Heart left ventricle (tissue), 16 donors: ENCODE results near the gene MAGI2. TPM values are rescaled to one million over a fixed set of nuclear protein-coding genes. Genes with fewer than 3 reads are reported as not detected.

Experiments used
- ATAC-seq, 4 donors: fragments of 200-7000 bp; cut with Tn5 transposase; one replicate each; pipeline ENCODE4 v1.9.1; 2020 to 2022; ENCODE audit warnings: moderate library complexity in 4 of 4, mild to moderate bottlenecking in 3 of 4, moderate number of reproducible peaks in 1 of 4
- DNase-seq, 5 donors: peaks; one replicate each; pipeline ENCODE4 v3.0.0-alpha.2; 2020
- H3K27ac ChIP-seq, 12 donors: fragments of 200-600 bp; sonication (generic) in 4 of 12; one replicate each; pipeline versions ENCODE4 v1.5.0 to v1.8.0; 2016 to 2022; ENCODE audit warnings: mild to moderate bottlenecking in 2 of 12
- H3K27me3 ChIP-seq, 9 donors: fragments of 200-600 bp; sonication (generic) in 2 of 9; one replicate each; pipeline versions ENCODE4 v1.5.1 to v1.8.0; 2016 to 2022; ENCODE audit warnings: mild to moderate bottlenecking in 3 of 9
- H3K36me3 ChIP-seq, 9 donors: fragments of 200-600 bp; sonication (generic) in 2 of 9; one replicate each; pipeline versions ENCODE4 v1.5.0 to v1.8.0; 2018 to 2022; ENCODE audit warnings: mild to moderate bottlenecking in 2 of 9
- H3K4me1 ChIP-seq, 12 donors: fragments of 200-600 bp; sonication (generic) in 4 of 12; one replicate each; pipeline versions ENCODE4 v1.5.0 to v1.8.0; 2016 to 2022; ENCODE audit warnings: mild to moderate bottlenecking in 3 of 12
- H3K4me3 ChIP-seq, 12 donors: fragments of 200-600 bp; sonication (generic) in 4 of 12; one replicate each; pipeline versions ENCODE4 v1.5.0 to v1.8.0; 2017 to 2022; ENCODE audit warnings: mild to moderate bottlenecking in 9 of 12, moderate library complexity in 4 of 12
- H3K9me3 ChIP-seq, 12 donors: fragments of 200-600 bp; sonication (generic) in 4 of 12; one replicate each; pipeline versions ENCODE4 v1.5.0 to v1.8.0; 2016 to 2022; ENCODE audit warnings: mild to moderate bottlenecking in 1 of 12
- POLR2A ChIP-seq, 2 donors: fragments of 450-650 bp; IDR thresholded peaks; one replicate each; pipeline ENCODE4 v1.6.1; 2017; ENCODE audit warnings: antibody characterized with exemption in 2 of 2, mild to moderate bottlenecking in 2 of 2, moderate library complexity in 2 of 2
- WGBS, 4 donors: extraction: QIAGEN DNeasy Blood & Tissue Kit in 2 of 4; methylation state at CpG; one replicate each; pipeline versions ENCODE4 v1.1.5 to v1.1.7; 2013 to 2018; 5-methylcytosine and 5-hydroxymethylcytosine counted together
- intact Hi-C, 10 donors: fragments of 100-400 bp; cut with DNase I; formaldehyde crosslinking; loops; one replicate each; pipeline versions ENCODE4 v1.11.1 to v1.14.2; 2022
- polyA plus RNA-seq, 2 donors: library from polyadenylated mRNA; stranded (reverse); fragments of 200-250 nt; gene quantifications; one replicate each; pipeline ENCODE4 v1.2.3, GENCODE V29; 2013
- total RNA-seq, 9 donors: library from RNA; depleted of rRNA in 2 of 9; stranded (reverse); fragments of >200 nt in 2 of 9; fragmentation: NEBNext Ultra II Directional in 3 of 9; extraction: Animal tissue kit (Norgen Biotek cat#: 25700) in 3 of 9; gene quantifications; one replicate each; pipeline versions ENCODE4 v1.1.0 to v1.2.4, GENCODE V29; 2016 to 2023
- TF ChIP-seq, protein P1 (sequence below), 12 donors: fragments of 200-600 bp; sonication (generic) in 4 of 12; IDR thresholded peaks; one replicate each; pipeline versions ENCODE4 v1.5.0 to v1.8.0; 2018 to 2022; ENCODE audit warnings: antibody characterized with exemption in 12 of 12, mild to moderate bottlenecking in 5 of 12
- donor health status: ischemic (EF 13 %, LVEDD 7.1; RV severe dilation, severe dysfunction).
- donor health status: healthy with polysubstance abuse.
- donor health status: DM: no; HTN: yes; CAD: no.
- donor health status: DM: no; HTN: no; CAD: no.
- donor health status: ischemic (EF 25% LVEDD 6.9; RV normal size, moderate dysfunction).
- donor health status: ischemic (EF 25% LVEDD 5.7; RV mildly dilated, moderate dysfunction).
- donor health status: healthy.
- donor health status: DM: yes; HTN: yes; CAD: no.
- donor health status: ischemic (EF 35%, LVEDD 5.7; RV mildly dilated, moderate dysfunction).
- donor health status: nonischemic (EF 11% LVEDD 7.7; RV severe dilation, severe dysfunction).
- donor health status: DM: yes; HTN: yes; CAD: no.
- donor health status: PGD.
- donor health status: ischemic (EF 29% LVEDD 5.4; RV normal size, mild dysfunction).
- donor health status: nonischemic (EF 23%, LVEDD 6.1; RV moderate dilation, normal function).

The MAGI2 gene
- total and polyA plus RNA-seq, 11 donors, result 1.1 to 6.8 (median 3.8) TPM

- DNase-seq, result no peak
- H3K27me3 ChIP-seq, result no peaks in the 10 kb centered on the region
- ATAC-seq, result no peak
- intact Hi-C loops, result no loop called here
- WGBS, 4 donors, result 82 to 95% (median 91%) methylated on average over 3 of the region's 3 CpGs
- H3K9me3 ChIP-seq, result no peaks in the 10 kb centered on the region
- H3K4me3 ChIP-seq, result no peak overlapping the region
- no peak overlapping the region for H3K27ac ChIP-seq
- H3K4me1 ChIP-seq, result no peaks in the 10 kb centered on the region
- no peak for TF ChIP-seq POLR2A (IDR thresholded peaks at IDR 0.05)
- TF ChIP-seq, protein P1, sequence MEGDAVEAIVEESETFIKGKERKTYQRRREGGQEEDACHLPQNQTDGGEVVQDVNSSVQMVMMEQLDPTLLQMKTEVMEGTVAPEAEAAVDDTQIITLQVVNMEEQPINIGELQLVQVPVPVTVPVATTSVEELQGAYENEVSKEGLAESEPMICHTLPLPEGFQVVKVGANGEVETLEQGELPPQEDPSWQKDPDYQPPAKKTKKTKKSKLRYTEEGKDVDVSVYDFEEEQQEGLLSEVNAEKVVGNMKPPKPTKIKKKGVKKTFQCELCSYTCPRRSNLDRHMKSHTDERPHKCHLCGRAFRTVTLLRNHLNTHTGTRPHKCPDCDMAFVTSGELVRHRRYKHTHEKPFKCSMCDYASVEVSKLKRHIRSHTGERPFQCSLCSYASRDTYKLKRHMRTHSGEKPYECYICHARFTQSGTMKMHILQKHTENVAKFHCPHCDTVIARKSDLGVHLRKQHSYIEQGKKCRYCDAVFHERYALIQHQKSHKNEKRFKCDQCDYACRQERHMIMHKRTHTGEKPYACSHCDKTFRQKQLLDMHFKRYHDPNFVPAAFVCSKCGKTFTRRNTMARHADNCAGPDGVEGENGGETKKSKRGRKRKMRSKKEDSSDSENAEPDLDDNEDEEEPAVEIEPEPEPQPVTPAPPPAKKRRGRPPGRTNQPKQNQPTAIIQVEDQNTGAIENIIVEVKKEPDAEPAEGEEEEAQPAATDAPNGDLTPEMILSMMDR (IDR thresholded peaks at IDR 0.05), result no peak
- H3K36me3 ChIP-seq, result no peaks in the 10 kb centered on the region
These were observed 24.9 kb upstream of the MAGI2 start for GRCh38 chr7:79478386-79478785.

DNA sequence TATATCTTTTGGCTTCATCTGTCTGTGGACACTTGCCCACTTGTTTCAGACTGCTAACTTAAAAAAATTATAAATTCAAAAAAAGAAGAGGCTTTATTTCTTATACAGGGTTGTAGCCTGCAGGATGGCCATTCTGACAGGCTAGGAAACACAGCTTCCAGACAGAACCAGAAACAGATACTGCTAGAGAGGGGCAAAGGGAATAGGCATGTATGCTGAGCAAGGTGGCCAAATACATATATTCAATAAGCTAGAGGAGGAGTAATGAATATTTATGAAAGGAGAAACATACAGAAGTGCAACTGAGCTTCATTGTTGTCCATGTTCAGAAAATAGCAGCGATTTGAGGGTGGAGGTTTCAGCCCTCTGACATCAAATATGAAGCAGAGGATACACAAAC is 22.0 kb upstream of the MAGI2 start:
- no peak for ATAC-seq
- Histone ChIP-seq H3K27ac (no peak overlapping the region), H3K36me3 (peaks cover 0 to 4% (median 0%) of the 10 kb centered on the region in 9 donors), H3K9me3 (no peaks in the 10 kb centered on the region), H3K27me3 (no peaks in the 10 kb centered on the region), H3K4me3 (no peak overlapping the region), H3K4me1 (no peaks in the 10 kb centered on the region)
- intact Hi-C loops, result no loop called here
- DNase-seq, result no peak
- WGBS, 4 donors, result 63 to 92% (median 72%) methylated on average over 1 of the region's 1 CpG
- TF ChIP-seq, protein P1 (IDR thresholded peaks at IDR 0.05), result no peak
- TF ChIP-seq POLR2A (IDR thresholded peaks at IDR 0.05), result no peak

- H3K9me3 ChIP-seq, result no peaks in the 10 kb centered on the region
- DNase-seq, result no peak
- peaks cover 0 to 17% (median 0%) of the 10 kb centered on the region in 9 donors for H3K36me3 ChIP-seq
- WGBS, 4 donors, result 71 to 86% (median 77%) methylated on average over 1 of the region's 1 CpG
- no peaks in the 10 kb centered on the region for H3K4me1 ChIP-seq
- intact Hi-C loops, result no loop called here
- H3K27me3 ChIP-seq, result no peaks in the 10 kb centered on the region
- TF ChIP-seq POLR2A (IDR thresholded peaks at IDR 0.05), result no peak
- ATAC-seq, result no peak
- H3K4me3 ChIP-seq, result no peak overlapping the region
- no peak overlapping the region for H3K27ac ChIP-seq
These were observed 18.2 kb upstream of the MAGI2 start for GRCh38 chr7:79471699-79472098.

DNA sequence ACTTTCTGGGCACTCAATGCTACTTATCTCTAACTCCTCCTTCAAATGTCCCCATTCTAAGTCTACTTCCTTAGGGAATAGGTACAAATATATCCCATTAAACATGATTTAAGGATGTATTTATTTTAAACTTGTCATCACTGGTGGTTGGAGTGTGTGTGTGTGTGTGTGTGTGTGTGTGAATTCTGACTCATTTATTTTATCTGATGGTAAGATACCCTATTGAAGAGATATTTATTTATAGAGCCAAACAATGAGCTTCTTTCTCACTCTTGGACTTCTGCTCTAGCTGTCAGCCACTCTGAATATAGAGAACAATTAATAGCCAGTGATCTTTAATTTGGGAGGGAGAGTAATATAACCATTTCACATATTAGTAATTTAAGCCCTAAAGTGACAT is 17.8 kb upstream of the MAGI2 start:
- Histone ChIP-seq H3K9me3 (no peaks in the 10 kb centered on the region), H3K36me3 (peaks cover 0 to 17% (median 0%) of the 10 kb centered on the region in 9 donors), H3K27me3 (no peaks in the 10 kb centered on the region), H3K27ac (no peak overlapping the region), H3K4me1 (no peaks in the 10 kb centered on the region), H3K4me3 (no peak overlapping the region)
- intact Hi-C loops, result no loop called here
- ATAC-seq (no peak), DNase-seq (no peak)
- TF ChIP-seq, protein P1 (IDR thresholded peaks at IDR 0.05), result no peak
- TF ChIP-seq POLR2A (IDR thresholded peaks at IDR 0.05), result no peak

GRCh38 chr7:79465551-79465950 is 12.1 kb upstream of the MAGI2 start:
- WGBS, 4 donors, result 74 to 88% (median 82%) methylated on average over 1 of the region's 1 CpG
- intact Hi-C loops, result no loop called here
- TF ChIP-seq POLR2A (IDR thresholded peaks at IDR 0.05), result no peak
- TF ChIP-seq, protein P1 (IDR thresholded peaks at IDR 0.05), result no peak
- Histone ChIP-seq H3K4me1 (peaks cover 0 to 10% (median 0%) of the 10 kb centered on the region in 12 donors), H3K9me3 (no peaks in the 10 kb centered on the region), H3K36me3 (peaks cover 0 to 44% (median 0%) of the 10 kb centered on the region in 9 donors), H3K27me3 (no peaks in the 10 kb centered on the region), H3K4me3 (no peak overlapping the region), H3K27ac (no peak overlapping the region)
- no peak for DNase-seq
- no peak for ATAC-seq
